HG03342 (cell line): ENCODE results near the gene HTRA3.

ENCODE experiments used
- ATAC-seq: cut with Tn5 transposase; IDR thresholded peaks from one replicate; pipeline ENCODE4 v1.9.1; 2021; ENCODE audit warnings: mild to moderate bottlenecking, moderate library complexity; ENCODE audit not compliant: unreplicated experiment

Gene HTRA3

GRCh38 chr4:8269535-8270417 is at the start of gene HTRA3:
Gene HTRA3, plus strand, starts transcription at chr4:8269754. Its CDS starts 215 bp downstream, at chr4:8269969.
- no peak for ATAC-seq

GRCh38 chr4:8220661-8221450 is 48.7 kb upstream of the HTRA3 start:
- no peak for ATAC-seq

- ATAC-seq = no peak
Observed at GRCh38 chr4:8221476-8221875, 48.1 kb upstream of the HTRA3 start.

DNA sequence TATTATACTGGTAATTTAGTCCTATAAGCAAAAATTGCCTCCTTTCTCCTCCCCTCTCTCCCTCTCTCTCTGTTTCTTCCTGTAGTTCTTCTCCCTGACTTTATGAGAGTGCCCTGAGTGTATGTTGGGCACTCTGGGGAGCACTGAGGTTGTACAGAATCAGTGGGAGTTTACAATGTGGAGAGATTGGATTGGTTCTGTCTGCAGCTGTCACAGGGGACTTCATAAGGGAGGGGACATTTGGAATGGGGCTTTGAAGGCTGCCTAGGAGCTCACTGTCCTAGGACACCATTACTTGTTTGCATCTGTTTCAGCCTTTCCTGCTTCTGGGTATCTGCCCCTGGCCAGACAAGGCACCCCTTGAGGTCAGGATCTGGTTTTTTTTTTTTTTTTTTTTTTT is 47.6 kb upstream of the HTRA3 start:
- ATAC-seq = no peak

DNA sequence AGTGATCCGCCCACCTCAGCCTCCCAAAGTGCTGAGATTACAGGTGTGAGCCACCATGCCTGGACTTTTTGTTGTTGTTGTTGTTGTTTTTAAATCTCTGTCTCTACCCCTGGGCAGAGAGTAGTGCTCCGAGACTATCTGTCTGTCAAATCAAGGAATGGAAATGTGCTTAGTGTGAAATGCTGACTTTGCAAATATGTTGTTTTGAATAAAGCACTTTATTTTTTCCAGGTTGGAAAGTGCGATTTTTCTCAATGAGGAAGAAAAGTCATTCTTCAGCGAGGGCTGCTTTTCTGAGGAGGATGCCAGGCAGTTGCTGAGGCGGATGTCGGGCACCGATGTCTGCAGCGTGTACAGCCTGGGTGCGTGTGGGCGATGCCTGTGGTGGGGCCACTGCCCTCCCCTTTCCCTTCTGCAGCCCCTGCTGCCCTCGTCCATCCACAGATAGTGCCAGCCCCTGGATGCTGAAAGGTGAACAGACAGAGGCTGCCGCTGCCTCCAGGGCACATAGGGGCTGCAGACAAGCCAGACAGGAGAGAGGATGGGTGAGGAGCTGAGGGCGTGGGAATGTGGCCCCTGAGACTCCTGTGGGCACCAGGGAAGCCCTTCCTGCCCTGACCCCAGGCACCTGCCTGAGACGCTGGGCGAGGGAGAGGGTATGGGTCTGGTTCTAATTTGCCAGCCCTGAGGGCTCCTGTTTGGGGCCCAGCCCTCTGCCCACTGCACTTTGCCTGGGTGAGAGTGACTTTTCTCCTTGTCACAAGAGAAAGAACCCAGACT is 46.8 kb upstream of the HTRA3 start:
- no peak for ATAC-seq

DNA sequence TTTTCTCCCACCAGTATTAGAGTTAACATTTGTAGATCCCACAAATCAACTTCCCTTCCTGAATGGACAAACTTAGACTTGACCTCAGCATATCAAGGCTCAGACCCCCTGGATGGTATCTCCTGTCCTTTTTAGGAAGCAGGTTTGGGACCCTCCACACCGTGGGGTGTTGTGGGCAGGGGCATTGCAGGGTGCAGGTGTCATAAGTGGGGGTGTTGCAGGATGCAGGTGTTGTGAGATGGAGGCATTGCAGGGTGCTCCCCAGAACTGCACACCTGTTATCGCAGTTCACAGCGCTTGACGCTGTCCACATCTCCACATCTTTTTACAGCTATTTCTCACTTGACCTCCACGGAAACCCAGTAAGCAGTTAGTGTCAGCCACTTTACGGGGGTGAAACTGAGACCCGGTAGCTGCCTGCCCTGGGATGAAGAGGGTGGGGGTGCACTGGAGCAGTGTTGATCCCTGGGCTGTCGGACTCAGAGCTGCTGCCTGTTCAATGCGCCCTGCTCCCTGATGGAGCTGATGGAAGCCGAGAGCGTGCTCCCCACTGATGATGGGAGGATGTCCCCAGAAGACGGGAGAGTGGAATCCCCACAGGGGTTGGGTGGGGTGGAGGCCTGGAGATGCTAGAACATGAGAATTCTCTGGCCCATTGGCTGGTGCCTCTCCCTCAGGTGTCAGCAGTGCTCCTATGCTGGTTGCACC is 45.1 kb upstream of the HTRA3 start:
- ATAC-seq = no peak

- ATAC-seq = no peak
Observed at GRCh38 chr4:8224975-8225625, 44.5 kb upstream of the HTRA3 start.

DNA sequence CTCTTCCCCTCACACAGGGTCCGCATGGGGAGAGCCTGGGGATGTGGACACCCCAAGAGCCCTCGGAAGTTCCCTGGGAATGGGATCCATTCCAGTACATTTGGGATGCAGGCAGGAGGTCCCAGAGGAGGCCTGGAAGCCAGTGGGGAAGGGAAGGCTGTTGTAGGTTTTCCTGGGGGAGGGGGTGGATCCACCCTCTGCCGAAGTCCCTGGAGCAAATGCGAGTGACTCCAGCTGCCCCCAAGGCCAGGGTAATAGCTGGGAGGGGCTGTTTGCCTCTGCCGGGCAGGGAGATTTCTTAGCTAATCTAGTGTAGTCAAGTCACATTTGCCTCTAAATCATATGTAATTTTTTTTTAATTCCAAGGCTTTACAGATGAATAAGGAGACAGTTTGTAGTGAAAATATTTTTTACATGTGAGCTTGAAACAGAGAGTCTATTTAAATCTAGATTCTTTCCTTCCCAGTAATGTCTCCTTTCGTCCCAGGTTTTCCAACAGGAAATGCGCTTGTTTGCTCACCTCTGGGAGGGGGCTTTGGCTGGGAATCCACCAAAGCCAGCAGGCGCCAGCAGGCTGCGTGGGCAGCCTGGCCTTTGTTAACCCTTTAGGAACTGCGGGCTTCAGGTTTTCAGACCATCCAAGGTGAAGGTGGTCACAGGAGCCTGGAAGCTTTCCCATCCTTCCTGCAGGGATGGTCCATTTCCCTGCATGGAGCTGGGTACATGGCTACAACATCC is 43.7 kb upstream of the HTRA3 start:
- no peak for ATAC-seq

GRCh38 chr4:8227201-8227770 is 42.3 kb upstream of the HTRA3 start:
- no peak for ATAC-seq

- no peak for ATAC-seq
Observed at GRCh38 chr4:8227771-8228318, 41.7 kb upstream of the HTRA3 start.

DNA sequence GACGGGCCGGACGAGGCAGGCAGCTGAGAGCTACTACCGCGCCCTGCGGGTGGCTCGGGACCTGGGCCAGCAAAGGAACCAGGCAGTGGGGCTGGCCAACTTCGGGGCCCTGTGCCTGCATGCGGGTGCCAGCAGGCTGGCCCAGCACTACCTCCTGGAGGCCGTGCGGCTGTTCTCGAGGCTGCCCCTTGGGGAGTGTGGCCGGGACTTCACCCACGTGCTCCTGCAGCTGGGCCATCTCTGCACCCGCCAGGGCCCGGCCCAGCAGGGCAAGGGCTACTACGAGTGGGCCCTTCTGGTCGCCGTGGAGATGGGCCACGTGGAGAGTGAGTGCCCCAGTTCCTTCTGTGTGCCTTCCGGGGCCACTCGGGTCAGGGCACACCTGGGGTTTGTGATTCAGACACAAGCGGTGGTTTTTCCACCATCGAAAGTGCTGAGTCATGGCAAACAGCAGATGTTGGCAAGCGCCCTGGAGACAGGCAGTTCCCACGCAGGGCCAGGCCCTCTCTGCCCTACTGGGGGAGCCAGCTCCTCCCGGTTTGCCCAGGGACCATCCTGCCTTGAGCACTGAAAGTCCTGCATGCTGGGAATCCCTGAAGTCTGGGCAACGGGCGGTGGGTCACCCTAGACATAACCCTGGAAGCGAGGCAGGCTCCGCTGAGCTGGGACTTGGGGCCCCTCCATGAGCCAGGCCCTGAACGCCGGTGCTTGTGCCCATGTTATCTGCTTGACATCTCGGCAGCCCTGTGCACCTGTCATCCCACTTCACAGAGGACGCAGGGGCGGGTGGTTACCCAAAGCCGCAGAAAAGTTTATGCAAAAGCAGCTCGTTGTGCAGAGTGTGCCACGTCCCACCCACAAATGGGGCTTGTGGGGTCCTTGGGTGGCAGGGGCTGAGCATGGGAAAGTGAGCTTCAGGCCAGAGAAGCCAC is 41.0 kb upstream of the HTRA3 start:
- ATAC-seq = peak; percentile 67

DNA sequence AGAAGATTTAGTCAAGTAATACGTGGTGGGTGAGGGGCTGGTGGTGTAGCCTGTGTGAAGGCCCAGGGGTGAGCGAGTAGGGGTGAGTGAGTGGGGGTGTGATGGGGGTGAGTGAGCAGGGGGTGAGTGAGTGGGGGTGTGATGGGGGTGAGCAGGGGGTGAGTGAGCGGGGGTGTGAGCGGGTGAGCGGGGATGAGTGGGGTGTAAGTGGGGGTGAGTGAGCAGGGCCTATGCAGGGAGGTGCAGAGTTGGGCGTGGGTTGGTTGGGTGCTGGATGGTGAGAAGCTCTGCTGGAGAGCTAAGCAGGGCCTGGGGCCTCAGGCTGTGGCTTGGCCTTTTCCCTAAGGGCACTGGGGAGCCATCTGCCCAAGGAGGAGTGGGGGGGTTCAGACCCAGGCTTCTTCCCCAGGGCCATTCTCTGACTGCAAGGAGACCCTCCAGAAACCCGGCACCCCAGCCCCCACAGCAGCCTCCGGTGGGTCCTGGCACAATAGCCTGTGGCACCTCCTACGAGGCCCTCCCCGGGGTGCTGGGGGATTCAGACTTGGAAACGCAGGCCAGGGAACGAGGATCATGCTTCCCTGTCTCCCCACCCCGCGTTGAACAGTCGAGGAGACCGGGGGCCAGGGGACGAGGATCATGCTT is 40.1 kb upstream of the HTRA3 start:
- ATAC-seq = peak; percentile 8

DNA sequence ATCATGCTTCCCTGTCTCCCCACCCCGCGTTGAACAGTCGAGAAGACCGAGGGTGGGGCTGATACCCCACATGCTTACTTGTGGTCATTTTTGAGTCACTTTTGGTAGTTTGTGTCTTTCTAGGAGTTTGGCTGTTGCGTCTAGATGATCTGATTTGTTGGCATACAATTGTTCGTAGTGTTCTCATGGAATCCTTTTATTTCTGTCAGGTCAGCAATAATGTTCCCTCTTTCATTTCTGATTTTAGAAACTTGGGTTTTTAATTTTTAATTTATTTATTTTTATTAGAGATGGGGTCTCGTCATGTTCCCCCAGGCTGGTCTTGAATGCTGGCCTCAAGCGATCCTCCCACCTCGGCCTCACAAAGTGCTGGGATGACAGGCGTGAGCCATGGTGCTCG is 39.5 kb upstream of the HTRA3 start:
- ATAC-seq = no peak

GRCh38 chr4:8230891-8231290 is 38.7 kb upstream of the HTRA3 start:
- no peak for ATAC-seq

GRCh38 chr4:8231551-8232049 is 38.0 kb upstream of the HTRA3 start:
- no peak for ATAC-seq

DNA sequence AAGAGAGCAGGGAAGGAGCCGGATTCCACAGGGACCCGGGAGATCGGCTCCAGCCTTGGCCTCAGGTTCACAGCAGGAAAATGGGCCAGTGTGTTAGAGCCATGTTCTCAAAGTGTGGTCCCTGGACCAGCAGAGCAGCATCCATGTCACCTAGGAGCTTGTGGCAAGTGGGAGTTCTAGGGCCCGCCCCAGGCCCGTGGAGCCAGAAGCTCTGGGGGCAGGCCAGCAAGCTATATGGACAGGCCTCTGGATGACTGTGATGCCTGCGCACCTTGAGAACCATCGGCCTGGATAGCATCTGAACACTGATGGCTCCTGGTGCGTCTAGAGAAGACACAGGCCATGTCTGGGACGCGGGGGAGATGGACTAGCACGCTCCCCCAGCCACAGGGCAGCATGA is 36.8 kb upstream of the HTRA3 start:
- no peak for ATAC-seq
